Liver (tissue), 9 donors: ENCODE results near the gene FLNC. TPM values are rescaled to one million over a fixed set of nuclear protein-coding genes. Genes with fewer than 3 reads are reported as not detected.

Experiments used
- DNase-seq: peaks from one replicate; pipeline ENCODE4 v3.0.0-alpha.2; 2017; ENCODE audit warnings: low spot score
- H3K27ac ChIP-seq, 2 donors: one replicate each; pipeline ENCODE4 v1.7.0; 2013; ENCODE audit warnings: inconsistent platforms in 2 of 2, low read length in 2 of 2, control low read depth in 1 of 2, low read depth in 1 of 2, mild to moderate bottlenecking in 1 of 2
- H3K27me3 ChIP-seq, 4 donors: one replicate each; pipeline versions ENCODE4 v1.6.1 to v1.7.0; 2013; ENCODE audit warnings: low read length in 3 of 4, inconsistent platforms in 1 of 4, mild to moderate bottlenecking in 1 of 4, moderate library complexity in 1 of 4; ENCODE audit not compliant: control insufficient read depth in 4 of 4, insufficient read depth in 4 of 4
- H3K36me3 ChIP-seq, 4 donors: one replicate each; pipeline versions ENCODE4 v1.6.1 to v1.7.0; 2013; ENCODE audit warnings: low read length in 3 of 4, mild to moderate bottlenecking in 3 of 4, low read depth in 1 of 4, moderate library complexity in 1 of 4; ENCODE audit not compliant: control insufficient read depth in 4 of 4, insufficient read depth in 3 of 4
- H3K4me1 ChIP-seq, 4 donors: one replicate each; pipeline versions ENCODE4 v1.6.1 to v1.7.0; 2013; ENCODE audit warnings: low read length in 3 of 4, mild to moderate bottlenecking in 3 of 4, moderate library complexity in 1 of 4; ENCODE audit not compliant: control insufficient read depth in 4 of 4, insufficient read depth in 4 of 4
- H3K4me3 ChIP-seq, 3 donors: one replicate each; pipeline versions ENCODE4 v1.6.1 to v1.7.0; 2013; ENCODE audit warnings: low read length in 3 of 3, control low read depth in 1 of 3, low read depth in 1 of 3, mild to moderate bottlenecking in 1 of 3
- H3K9ac ChIP-seq, 2 donors: one replicate each; pipeline ENCODE4 v1.7.0; 2013; ENCODE audit warnings: low read length in 2 of 2, mild to moderate bottlenecking in 2 of 2, moderate library complexity in 2 of 2, control low read depth in 1 of 2, low read depth in 1 of 2
- H3K9me3 ChIP-seq, 4 donors: one replicate each; pipeline versions ENCODE4 v1.6.1 to v1.7.0; 2013; ENCODE audit warnings: low read length in 3 of 4; ENCODE audit not compliant: control insufficient read depth in 4 of 4
- EGR1 ChIP-seq, 2 donors: IDR thresholded peaks; 2 replicates each; pipeline ENCODE4 v1.6.1; 2016 to 2018; ENCODE audit warnings: antibody characterized with exemption in 2 of 2, low read depth in 2 of 2
- FOXA1 ChIP-seq: IDR thresholded peaks from 2 replicates; pipeline ENCODE4 v1.6.1; 2016; ENCODE audit warnings: antibody characterized with exemption
- FOXA2 ChIP-seq: IDR thresholded peaks from 2 replicates; pipeline ENCODE4 v1.6.1; 2016; ENCODE audit warnings: antibody characterized with exemption
- HNF4A ChIP-seq, 2 donors: conservative IDR thresholded peaks; 2 replicates each; pipeline ENCODE4 v1.6.1; 2016; ENCODE audit warnings: antibody characterized with exemption in 2 of 2, mild to moderate bottlenecking in 2 of 2
- HNF4G ChIP-seq: IDR thresholded peaks from 2 replicates; pipeline ENCODE4 v1.6.1; 2016; ENCODE audit warnings: antibody characterized with exemption
- JUND ChIP-seq, 2 donors: IDR thresholded peaks; 2 replicates each; pipeline ENCODE4 v1.6.1; 2016; ENCODE audit warnings: antibody characterized with exemption in 2 of 2
- NR2F2 ChIP-seq: IDR thresholded peaks from 2 replicates; pipeline ENCODE4 v1.6.1; 2016; ENCODE audit warnings: antibody characterized with exemption
- RAD21 ChIP-seq, 2 donors: IDR thresholded peaks; 2 replicates each; pipeline ENCODE4 v1.6.1; 2016; ENCODE audit warnings: antibody characterized with exemption in 2 of 2, mild to moderate bottlenecking in 2 of 2
- RXRA ChIP-seq, 2 donors: IDR thresholded peaks; 2 replicates each; pipeline ENCODE4 v1.6.1; 2017 to 2018; ENCODE audit warnings: antibody characterized with exemption in 2 of 2, mild to moderate bottlenecking in 1 of 2
- TAF1 ChIP-seq: conservative IDR thresholded peaks from 2 replicates; pipeline ENCODE4 v1.6.1; 2016; ENCODE audit warnings: antibody characterized with exemption, mild to moderate bottlenecking
- WGBS: extraction: QIAGEN DNeasy Blood & Tissue Kit; methylation state at CpG from one replicate; pipeline ENCODE4 v1.1.7; 2013; 5-methylcytosine and 5-hydroxymethylcytosine counted together
- polyA plus RNA-seq, 2 donors: library from polyadenylated mRNA; stranded (reverse) in 1 of 2; unstranded in 1 of 2; fragments of 200-250 nt in 1 of 2; fragments of >200 nt in 1 of 2; fragmentation: Nextera tagmentation in 1 of 2; extraction: Ambion mirVana in 1 of 2; gene quantifications; one replicate each; pipeline versions ENCODE4 v1.2.1 to v1.2.3, GENCODE V29; 2013 to 2015
- total RNA-seq, 2 donors: library from RNA; depleted of rRNA; stranded (reverse); fragments of >200 nt; gene quantifications; one replicate each; pipeline ENCODE4 v1.2.3, GENCODE V29; 2014
- TF ChIP-seq, protein P1 (sequence below): IDR thresholded peaks from 2 replicates; pipeline ENCODE4 v1.6.1; 2016; ENCODE audit warnings: antibody characterized with exemption
- TF ChIP-seq, protein P2 (sequence below): IDR thresholded peaks from 2 replicates; pipeline ENCODE4 v1.6.1; 2016; ENCODE audit warnings: antibody characterized with exemption, mild to moderate bottlenecking
- TF ChIP-seq, protein P3 (sequence below): IDR thresholded peaks from 2 replicates; pipeline ENCODE4 v1.6.1; 2016; ENCODE audit warnings: antibody characterized with exemption
- TF ChIP-seq, protein P4 (sequence below): IDR thresholded peaks from 2 replicates; pipeline ENCODE4 v1.6.1; 2016; ENCODE audit warnings: antibody characterized with exemption
- TF ChIP-seq, protein P5 (sequence below): fragments of 150-350 bp; IDR thresholded peaks from 2 replicates; pipeline ENCODE4 v1.5.1; 2017; ENCODE audit warnings: improper control_type of control experiment, low read depth, low read length; ENCODE audit not compliant: missing input control
- donor health status: healthy.
- donor health status: healthy.
- donor health status: healthy.
- donor health status: healthy.
- donor health status: healthy.

Gene FLNC
- total and polyA plus RNA-seq, 4 donors, result 0.03 to 2.3 (median 0.53) TPM

DNA sequence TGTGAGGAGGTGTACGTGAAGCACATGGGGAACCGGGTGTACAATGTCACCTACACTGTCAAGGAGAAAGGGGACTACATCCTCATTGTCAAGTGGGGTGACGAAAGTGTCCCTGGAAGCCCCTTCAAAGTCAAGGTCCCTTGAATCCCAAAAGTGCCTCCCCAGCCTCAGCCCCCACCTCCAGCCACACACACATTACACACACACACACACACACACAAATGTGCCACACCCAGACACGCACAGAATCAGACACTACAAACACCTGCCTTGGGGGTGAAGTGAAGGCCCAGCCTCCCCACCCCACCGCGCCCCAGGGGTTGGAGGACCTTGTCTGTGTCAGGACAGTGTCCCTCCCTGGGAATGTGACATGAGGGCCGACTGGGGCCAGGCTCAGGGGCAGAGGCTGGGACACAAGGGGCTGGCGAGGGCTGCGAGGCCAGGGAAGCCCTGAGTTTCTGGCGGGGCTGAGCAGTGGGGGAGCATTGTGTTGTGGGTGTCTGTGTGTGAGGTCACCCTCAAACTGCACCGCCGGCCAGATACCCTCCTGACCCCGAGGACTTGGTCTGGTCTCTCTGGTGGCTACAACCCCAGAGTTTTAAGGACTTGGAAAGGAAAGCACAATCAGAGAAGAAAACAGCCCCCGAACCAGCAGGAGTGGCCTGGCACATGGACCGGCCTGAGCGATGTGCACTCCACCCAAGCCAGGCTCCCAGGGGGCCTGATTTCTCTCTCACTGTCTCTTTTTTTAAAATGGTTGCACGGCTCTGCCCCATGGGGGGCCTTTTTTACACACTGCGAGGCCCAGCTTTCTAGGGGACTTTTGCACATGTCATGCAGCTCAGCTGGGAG, 28.4 kb downstream of the FLNC start:
- DNase-seq, result no peak
- Histone ChIP-seq H3K36me3 (no peaks in the 10 kb centered on the region), H3K27ac (no peak overlapping the region), H3K27me3 (no peaks in the 10 kb centered on the region), H3K9ac (no peak overlapping the region), H3K4me1 (peaks cover under 1 to 5% (median 2%) of the 10 kb centered on the region in 4 donors), H3K4me3 (no peak overlapping the region), H3K9me3 (no peaks in the 10 kb centered on the region)
- WGBS, result 86% methylated on average over 18 of the region's 18 CpGs
- TF ChIP-seq, protein P1, sequence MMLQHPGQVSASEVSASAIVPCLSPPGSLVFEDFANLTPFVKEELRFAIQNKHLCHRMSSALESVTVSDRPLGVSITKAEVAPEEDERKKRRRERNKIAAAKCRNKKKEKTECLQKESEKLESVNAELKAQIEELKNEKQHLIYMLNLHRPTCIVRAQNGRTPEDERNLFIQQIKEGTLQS, result no peak
- TF ChIP-seq JUND (IDR thresholded peaks at IDR 0.05), result no peak
- TF ChIP-seq, protein P2, sequence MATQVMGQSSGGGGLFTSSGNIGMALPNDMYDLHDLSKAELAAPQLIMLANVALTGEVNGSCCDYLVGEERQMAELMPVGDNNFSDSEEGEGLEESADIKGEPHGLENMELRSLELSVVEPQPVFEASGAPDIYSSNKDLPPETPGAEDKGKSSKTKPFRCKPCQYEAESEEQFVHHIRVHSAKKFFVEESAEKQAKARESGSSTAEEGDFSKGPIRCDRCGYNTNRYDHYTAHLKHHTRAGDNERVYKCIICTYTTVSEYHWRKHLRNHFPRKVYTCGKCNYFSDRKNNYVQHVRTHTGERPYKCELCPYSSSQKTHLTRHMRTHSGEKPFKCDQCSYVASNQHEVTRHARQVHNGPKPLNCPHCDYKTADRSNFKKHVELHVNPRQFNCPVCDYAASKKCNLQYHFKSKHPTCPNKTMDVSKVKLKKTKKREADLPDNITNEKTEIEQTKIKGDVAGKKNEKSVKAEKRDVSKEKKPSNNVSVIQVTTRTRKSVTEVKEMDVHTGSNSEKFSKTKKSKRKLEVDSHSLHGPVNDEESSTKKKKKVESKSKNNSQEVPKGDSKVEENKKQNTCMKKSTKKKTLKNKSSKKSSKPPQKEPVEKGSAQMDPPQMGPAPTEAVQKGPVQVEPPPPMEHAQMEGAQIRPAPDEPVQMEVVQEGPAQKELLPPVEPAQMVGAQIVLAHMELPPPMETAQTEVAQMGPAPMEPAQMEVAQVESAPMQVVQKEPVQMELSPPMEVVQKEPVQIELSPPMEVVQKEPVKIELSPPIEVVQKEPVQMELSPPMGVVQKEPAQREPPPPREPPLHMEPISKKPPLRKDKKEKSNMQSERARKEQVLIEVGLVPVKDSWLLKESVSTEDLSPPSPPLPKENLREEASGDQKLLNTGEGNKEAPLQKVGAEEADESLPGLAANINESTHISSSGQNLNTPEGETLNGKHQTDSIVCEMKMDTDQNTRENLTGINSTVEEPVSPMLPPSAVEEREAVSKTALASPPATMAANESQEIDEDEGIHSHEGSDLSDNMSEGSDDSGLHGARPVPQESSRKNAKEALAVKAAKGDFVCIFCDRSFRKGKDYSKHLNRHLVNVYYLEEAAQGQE, result no peak
- TF ChIP-seq RXRA (IDR thresholded peaks at IDR 0.05), result no peak
- TF ChIP-seq NR2F2, result no peak
- no peak for TF ChIP-seq RAD21 (IDR thresholded peaks at IDR 0.05)
- TF ChIP-seq HNF4A (conservative IDR thresholded peaks at IDR 0.05), result no peak
- TF ChIP-seq, protein P3, sequence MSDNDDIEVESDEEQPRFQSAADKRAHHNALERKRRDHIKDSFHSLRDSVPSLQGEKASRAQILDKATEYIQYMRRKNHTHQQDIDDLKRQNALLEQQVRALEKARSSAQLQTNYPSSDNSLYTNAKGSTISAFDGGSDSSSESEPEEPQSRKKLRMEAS, result no peak
- no peak for TF ChIP-seq EGR1 (IDR thresholded peaks at IDR 0.05; ENCODE audit: low read depth in 2 of 2)
- TF ChIP-seq TAF1, result no peak
- no peak for TF ChIP-seq HNF4G
- TF ChIP-seq, protein P4, sequence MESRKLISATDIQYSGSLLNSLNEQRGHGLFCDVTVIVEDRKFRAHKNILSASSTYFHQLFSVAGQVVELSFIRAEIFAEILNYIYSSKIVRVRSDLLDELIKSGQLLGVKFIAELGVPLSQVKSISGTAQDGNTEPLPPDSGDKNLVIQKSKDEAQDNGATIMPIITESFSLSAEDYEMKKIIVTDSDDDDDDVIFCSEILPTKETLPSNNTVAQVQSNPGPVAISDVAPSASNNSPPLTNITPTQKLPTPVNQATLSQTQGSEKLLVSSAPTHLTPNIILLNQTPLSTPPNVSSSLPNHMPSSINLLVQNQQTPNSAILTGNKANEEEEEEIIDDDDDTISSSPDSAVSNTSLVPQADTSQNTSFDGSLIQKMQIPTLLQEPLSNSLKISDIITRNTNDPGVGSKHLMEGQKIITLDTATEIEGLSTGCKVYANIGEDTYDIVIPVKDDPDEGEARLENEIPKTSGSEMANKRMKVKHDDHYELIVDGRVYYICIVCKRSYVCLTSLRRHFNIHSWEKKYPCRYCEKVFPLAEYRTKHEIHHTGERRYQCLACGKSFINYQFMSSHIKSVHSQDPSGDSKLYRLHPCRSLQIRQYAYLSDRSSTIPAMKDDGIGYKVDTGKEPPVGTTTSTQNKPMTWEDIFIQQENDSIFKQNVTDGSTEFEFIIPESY, result no peak
- TF ChIP-seq, protein P5, sequence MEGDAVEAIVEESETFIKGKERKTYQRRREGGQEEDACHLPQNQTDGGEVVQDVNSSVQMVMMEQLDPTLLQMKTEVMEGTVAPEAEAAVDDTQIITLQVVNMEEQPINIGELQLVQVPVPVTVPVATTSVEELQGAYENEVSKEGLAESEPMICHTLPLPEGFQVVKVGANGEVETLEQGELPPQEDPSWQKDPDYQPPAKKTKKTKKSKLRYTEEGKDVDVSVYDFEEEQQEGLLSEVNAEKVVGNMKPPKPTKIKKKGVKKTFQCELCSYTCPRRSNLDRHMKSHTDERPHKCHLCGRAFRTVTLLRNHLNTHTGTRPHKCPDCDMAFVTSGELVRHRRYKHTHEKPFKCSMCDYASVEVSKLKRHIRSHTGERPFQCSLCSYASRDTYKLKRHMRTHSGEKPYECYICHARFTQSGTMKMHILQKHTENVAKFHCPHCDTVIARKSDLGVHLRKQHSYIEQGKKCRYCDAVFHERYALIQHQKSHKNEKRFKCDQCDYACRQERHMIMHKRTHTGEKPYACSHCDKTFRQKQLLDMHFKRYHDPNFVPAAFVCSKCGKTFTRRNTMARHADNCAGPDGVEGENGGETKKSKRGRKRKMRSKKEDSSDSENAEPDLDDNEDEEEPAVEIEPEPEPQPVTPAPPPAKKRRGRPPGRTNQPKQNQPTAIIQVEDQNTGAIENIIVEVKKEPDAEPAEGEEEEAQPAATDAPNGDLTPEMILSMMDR, result no peak
- no peak for TF ChIP-seq FOXA1
- TF ChIP-seq FOXA2, result no peak
